ENCODE results near the gene NEDD8.

GRCh38 chr14:24251880-24252288 lies 19.7 kb upstream of the NEDD8 start:
- TF ChIP-seq CTCF (IDR thresholded peaks at IDR 0.05) = no peak
- no peak for TF ChIP-seq POLR2AphosphoS5 (IDR thresholded peaks at IDR 0.05)
